ENCODE results near the gene LHFPL6.

LHFPL6 gene

GRCh38 chr13:39527301-39527700 is 75.7 kb downstream of the LHFPL6 start:
- Histone ChIP-seq H3K4me1 (ENCODE audit: control insufficient read depth, low read depth, low read length) (no peaks in the 10 kb centered on the region), H3K36me3 (ENCODE audit: control insufficient read depth, low read depth, low read length) (no peaks in the 10 kb centered on the region), H3K4me3 (ENCODE audit: low read length) (no peak overlapping the region), H3K9me3 (ENCODE audit: control insufficient read depth, low read depth, low read length) (no peaks in the 10 kb centered on the region), H3K27ac (ENCODE audit: low read length) (no peak overlapping the region), H3K27me3 (ENCODE audit: control insufficient read depth, insufficient read depth, low read length) (peaks cover 3% of the 10 kb centered on the region), H3K9ac (ENCODE audit: low read length) (no peak overlapping the region)

DNA sequence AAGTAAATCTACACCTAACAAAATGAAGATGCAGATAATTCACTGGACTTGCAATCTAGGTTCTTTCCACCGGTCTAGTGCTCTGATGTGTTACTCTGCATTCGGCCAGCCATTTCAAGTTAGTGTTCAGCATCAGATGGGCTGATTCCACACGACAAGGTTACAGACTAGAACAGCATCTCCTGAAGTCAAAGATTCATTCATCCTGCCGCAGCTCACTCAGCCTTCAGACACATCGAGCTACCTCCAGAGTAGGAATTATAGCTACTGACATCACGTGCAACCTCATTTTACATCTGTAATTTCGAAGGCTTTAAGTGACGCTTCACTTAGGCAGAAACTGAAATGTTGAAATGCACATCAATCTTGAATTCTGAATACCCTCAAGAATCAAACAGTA is 76.5 kb downstream of the LHFPL6 start:
- Histone ChIP-seq H3K27me3 (ENCODE audit: control insufficient read depth, insufficient read depth, low read length) (peaks cover 1% of the 10 kb centered on the region), H3K27ac (ENCODE audit: low read length) (no peak overlapping the region), H3K4me1 (ENCODE audit: control insufficient read depth, low read depth, low read length) (no peaks in the 10 kb centered on the region), H3K9ac (ENCODE audit: low read length) (no peak overlapping the region), H3K36me3 (ENCODE audit: control insufficient read depth, low read depth, low read length) (no peaks in the 10 kb centered on the region), H3K9me3 (ENCODE audit: control insufficient read depth, low read depth, low read length) (no peaks in the 10 kb centered on the region), H3K4me3 (ENCODE audit: low read length) (no peak overlapping the region)

DNA sequence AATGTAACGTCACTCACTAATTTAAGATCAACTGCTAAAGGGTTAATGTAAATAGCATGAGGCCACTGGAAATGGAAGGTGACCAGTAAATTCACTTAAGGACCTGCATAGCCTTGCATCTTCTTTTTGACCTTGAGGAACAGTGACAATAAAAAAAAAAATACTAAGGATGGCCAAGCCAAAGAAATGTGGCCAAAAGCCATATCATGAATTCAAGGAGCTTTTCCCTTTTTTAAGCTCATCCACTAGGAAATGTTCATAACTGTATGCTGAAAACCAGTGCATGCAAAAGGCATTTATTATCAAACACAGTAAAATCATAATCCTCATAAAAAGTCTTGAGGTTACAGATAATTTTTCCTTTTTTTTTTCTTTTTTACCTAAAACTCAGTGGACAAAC is 77.5 kb downstream of the LHFPL6 start:
- Histone ChIP-seq H3K4me3 (ENCODE audit: low read length) (no peak overlapping the region), H3K27me3 (ENCODE audit: control insufficient read depth, insufficient read depth, low read length) (no peaks in the 10 kb centered on the region), H3K9me3 (ENCODE audit: control insufficient read depth, low read depth, low read length) (no peaks in the 10 kb centered on the region), H3K9ac (ENCODE audit: low read length) (no peak overlapping the region), H3K27ac (ENCODE audit: low read length) (no peak overlapping the region), H3K36me3 (ENCODE audit: control insufficient read depth, low read depth, low read length) (no peaks in the 10 kb centered on the region), H3K4me1 (ENCODE audit: control insufficient read depth, low read depth, low read length) (no peaks in the 10 kb centered on the region)

- Histone ChIP-seq H3K27me3 (ENCODE audit: control insufficient read depth, insufficient read depth, low read length) (no peaks in the 10 kb centered on the region), H3K27ac (ENCODE audit: low read length) (no peak overlapping the region), H3K36me3 (ENCODE audit: control insufficient read depth, low read depth, low read length) (no peaks in the 10 kb centered on the region), H3K9me3 (ENCODE audit: control insufficient read depth, low read depth, low read length) (no peaks in the 10 kb centered on the region), H3K9ac (ENCODE audit: low read length) (no peak overlapping the region), H3K4me1 (ENCODE audit: control insufficient read depth, low read depth, low read length) (no peaks in the 10 kb centered on the region), H3K4me3 (ENCODE audit: low read length) (no peak overlapping the region)
Observed at GRCh38 chr13:39524795-39525194, 78.2 kb downstream of the LHFPL6 start.

DNA sequence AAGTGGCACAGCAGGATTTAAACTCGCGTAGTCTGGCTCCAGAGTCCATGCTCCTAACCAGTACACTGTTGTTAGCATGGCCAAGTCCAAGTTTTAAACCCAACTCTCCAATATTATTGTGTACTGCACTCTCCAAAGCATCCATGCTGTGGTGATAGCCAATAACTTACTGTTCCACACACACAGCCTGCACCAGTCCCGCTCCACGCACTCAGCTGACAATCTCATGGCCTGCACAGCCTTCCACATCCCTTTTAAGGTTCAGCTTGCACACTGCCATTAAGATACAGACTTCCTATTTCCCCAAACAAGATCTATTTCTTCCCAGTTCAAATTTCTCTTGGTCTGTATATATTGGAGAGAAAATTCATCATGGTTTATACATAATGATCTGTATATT is 80.7 kb downstream of the LHFPL6 start:
- H3K4me1 ChIP-seq (ENCODE audit: control insufficient read depth, low read depth, low read length), result no peaks in the 10 kb centered on the region
- H3K27me3 ChIP-seq (ENCODE audit: control insufficient read depth, insufficient read depth, low read length), result no peaks in the 10 kb centered on the region
- no peaks in the 10 kb centered on the region for H3K9me3 ChIP-seq (ENCODE audit: control insufficient read depth, low read depth, low read length)
- no peak overlapping the region for H3K4me3 ChIP-seq (ENCODE audit: low read length)
- H3K36me3 ChIP-seq (ENCODE audit: control insufficient read depth, low read depth, low read length), result no peaks in the 10 kb centered on the region
- H3K9ac ChIP-seq (ENCODE audit: low read length), result no peak overlapping the region
- no peak overlapping the region for H3K27ac ChIP-seq (ENCODE audit: low read length)

DNA sequence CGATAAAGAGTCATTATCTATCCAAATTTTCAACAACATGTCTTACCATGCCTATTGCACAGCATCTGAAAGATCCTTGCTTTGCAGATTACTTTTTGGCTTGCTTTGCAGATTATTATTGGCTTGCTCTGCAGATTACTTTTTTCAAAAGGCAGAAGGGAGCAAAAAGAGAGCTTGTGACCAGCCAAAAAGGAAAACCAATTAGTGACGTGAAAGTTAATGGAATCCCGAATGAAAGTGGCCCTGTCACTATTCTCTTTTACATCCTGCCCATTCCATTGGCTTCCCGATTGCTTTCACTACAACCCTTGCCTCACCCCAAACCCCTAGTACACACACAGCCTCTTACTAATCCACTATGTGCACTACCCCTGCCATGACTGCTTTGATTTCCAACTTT is 81.3 kb downstream of the LHFPL6 start:
- Histone ChIP-seq H3K36me3 (ENCODE audit: control insufficient read depth, low read depth, low read length) (no peaks in the 10 kb centered on the region), H3K4me1 (ENCODE audit: control insufficient read depth, low read depth, low read length) (no peaks in the 10 kb centered on the region), H3K9me3 (ENCODE audit: control insufficient read depth, low read depth, low read length) (no peaks in the 10 kb centered on the region), H3K9ac (ENCODE audit: low read length) (no peak overlapping the region), H3K4me3 (ENCODE audit: low read length) (no peak overlapping the region), H3K27ac (ENCODE audit: low read length) (no peak overlapping the region), H3K27me3 (ENCODE audit: control insufficient read depth, insufficient read depth, low read length) (no peaks in the 10 kb centered on the region)

GRCh38 chr13:39516096-39516495 is 86.9 kb downstream of the LHFPL6 start:
- no peaks in the 10 kb centered on the region for H3K36me3 ChIP-seq (ENCODE audit: control insufficient read depth, low read depth, low read length)
- H3K27me3 ChIP-seq (ENCODE audit: control insufficient read depth, insufficient read depth, low read length), result no peaks in the 10 kb centered on the region
- no peak overlapping the region for H3K4me3 ChIP-seq (ENCODE audit: low read length)
- no peaks in the 10 kb centered on the region for H3K9me3 ChIP-seq (ENCODE audit: control insufficient read depth, low read depth, low read length)
- H3K27ac ChIP-seq (ENCODE audit: low read length), result no peak overlapping the region
- no peak overlapping the region for H3K9ac ChIP-seq (ENCODE audit: low read length)
- H3K4me1 ChIP-seq (ENCODE audit: control insufficient read depth, low read depth, low read length), result peaks cover 4% of the 10 kb centered on the region

- no peak overlapping the region for H3K4me3 ChIP-seq (ENCODE audit: low read length)
- no peak overlapping the region for H3K9ac ChIP-seq (ENCODE audit: low read length)
- no peak overlapping the region for H3K27ac ChIP-seq (ENCODE audit: low read length)
- no peaks in the 10 kb centered on the region for H3K9me3 ChIP-seq (ENCODE audit: control insufficient read depth, low read depth, low read length)
- peaks cover 7% of the 10 kb centered on the region for H3K4me1 ChIP-seq (ENCODE audit: control insufficient read depth, low read depth, low read length)
- no peaks in the 10 kb centered on the region for H3K27me3 ChIP-seq (ENCODE audit: control insufficient read depth, insufficient read depth, low read length)
- no peaks in the 10 kb centered on the region for H3K36me3 ChIP-seq (ENCODE audit: control insufficient read depth, low read depth, low read length)
Observed at GRCh38 chr13:39515224-39515714, 87.7 kb downstream of the LHFPL6 start.

- H3K9me3 ChIP-seq (ENCODE audit: control insufficient read depth, low read depth, low read length), result no peaks in the 10 kb centered on the region
- no peak overlapping the region for H3K27ac ChIP-seq (ENCODE audit: low read length)
- H3K4me1 ChIP-seq (ENCODE audit: control insufficient read depth, low read depth, low read length), result peaks cover 8% of the 10 kb centered on the region
- no peak overlapping the region for H3K4me3 ChIP-seq (ENCODE audit: low read length)
- H3K9ac ChIP-seq (ENCODE audit: low read length), result no peak overlapping the region
- no peaks in the 10 kb centered on the region for H3K36me3 ChIP-seq (ENCODE audit: control insufficient read depth, low read depth, low read length)
- no peaks in the 10 kb centered on the region for H3K27me3 ChIP-seq (ENCODE audit: control insufficient read depth, insufficient read depth, low read length)
Observed at GRCh38 chr13:39512687-39513086, 90.3 kb downstream of the LHFPL6 start.

DNA sequence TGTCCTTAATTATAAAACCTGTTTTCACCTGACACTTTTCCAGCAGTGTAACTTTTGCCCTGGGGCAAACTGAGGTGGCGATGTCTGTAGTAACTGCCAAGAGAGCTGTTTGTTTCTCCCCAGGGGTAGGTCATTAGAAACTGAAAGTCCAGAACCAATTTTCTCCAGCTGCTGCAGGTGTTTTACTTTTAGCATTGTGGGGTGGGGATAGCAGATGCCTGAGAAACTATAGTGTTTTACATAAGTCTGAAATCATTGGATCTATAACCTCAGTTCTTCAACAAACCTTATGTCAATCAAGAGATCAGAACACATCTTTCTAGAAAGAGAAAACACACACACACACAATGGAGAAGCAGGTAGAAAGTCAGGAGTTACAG is 92.7 kb downstream of the LHFPL6 start:
- H3K27ac ChIP-seq (ENCODE audit: low read length), result no peak overlapping the region
- no peak overlapping the region for H3K9ac ChIP-seq (ENCODE audit: low read length)
- peaks cover 5% of the 10 kb centered on the region for H3K4me1 ChIP-seq (ENCODE audit: control insufficient read depth, low read depth, low read length)
- no peaks in the 10 kb centered on the region for H3K27me3 ChIP-seq (ENCODE audit: control insufficient read depth, insufficient read depth, low read length)
- H3K9me3 ChIP-seq (ENCODE audit: control insufficient read depth, low read depth, low read length), result no peaks in the 10 kb centered on the region
- H3K36me3 ChIP-seq (ENCODE audit: control insufficient read depth, low read depth, low read length), result no peaks in the 10 kb centered on the region
- H3K4me3 ChIP-seq (ENCODE audit: low read length), result no peak overlapping the region

DNA sequence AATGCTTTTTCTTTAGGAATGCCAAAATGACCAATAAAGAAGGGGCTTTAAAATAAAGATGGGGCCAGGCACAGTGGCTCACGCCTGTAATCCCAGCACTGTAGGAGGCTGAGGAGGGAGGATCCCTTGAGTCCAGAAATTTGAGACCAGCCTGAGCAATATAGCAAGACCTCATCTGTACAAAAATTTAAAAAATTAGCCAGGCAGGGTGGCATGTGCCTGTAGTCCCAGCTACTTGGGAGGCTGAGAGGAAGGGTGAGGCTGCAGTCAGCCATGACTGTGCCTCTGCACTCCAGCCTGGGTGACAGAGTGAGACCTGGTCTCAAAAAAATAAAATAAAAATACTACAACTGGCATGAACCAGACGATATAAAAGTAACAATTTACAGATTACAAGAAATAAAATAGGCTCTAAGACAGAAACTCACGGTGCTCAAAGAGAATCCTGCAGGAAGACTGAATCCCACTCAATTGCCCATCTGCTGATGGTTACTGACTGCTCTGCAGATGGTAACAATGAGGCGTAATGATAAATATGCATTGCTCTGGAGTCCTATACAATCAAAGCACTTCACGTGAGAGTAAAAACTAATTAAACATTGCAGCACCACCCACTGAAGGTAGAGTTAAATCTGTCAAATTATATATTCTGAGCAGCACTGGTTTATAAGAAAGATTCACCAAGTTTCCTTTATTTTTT is 93.2 kb downstream of the LHFPL6 start:
- Histone ChIP-seq H3K9me3 (ENCODE audit: control insufficient read depth, low read depth, low read length) (no peaks in the 10 kb centered on the region), H3K4me3 (ENCODE audit: low read length) (no peak overlapping the region), H3K4me1 (ENCODE audit: control insufficient read depth, low read depth, low read length) (peaks cover 4% of the 10 kb centered on the region), H3K27ac (ENCODE audit: low read length) (no peak overlapping the region), H3K27me3 (ENCODE audit: control insufficient read depth, insufficient read depth, low read length) (no peaks in the 10 kb centered on the region), H3K36me3 (ENCODE audit: control insufficient read depth, low read depth, low read length) (no peaks in the 10 kb centered on the region), H3K9ac (ENCODE audit: low read length) (no peak overlapping the region)

GRCh38 chr13:39506559-39507390 is 96.2 kb downstream of the LHFPL6 start:
- no peak overlapping the region for H3K4me3 ChIP-seq (ENCODE audit: low read length)
- H3K27me3 ChIP-seq (ENCODE audit: control insufficient read depth, insufficient read depth, low read length), result no peaks in the 10 kb centered on the region
- H3K27ac ChIP-seq (ENCODE audit: low read length), result no peak overlapping the region
- H3K36me3 ChIP-seq (ENCODE audit: control insufficient read depth, low read depth, low read length), result no peaks in the 10 kb centered on the region
- no peaks in the 10 kb centered on the region for H3K9me3 ChIP-seq (ENCODE audit: control insufficient read depth, low read depth, low read length)
- no peak overlapping the region for H3K9ac ChIP-seq (ENCODE audit: low read length)
- peaks cover 4% of the 10 kb centered on the region for H3K4me1 ChIP-seq (ENCODE audit: control insufficient read depth, low read depth, low read length)

Data from iPS-18a (cell line).